Activated T-cell treated with anti-CD3 and anti-CD28 coated beads, Interleukin-2, amount 50 U/mL, for 4 hours (primary cell): ENCODE data around the gene CEP85. TPM values are rescaled to one million over a fixed set of nuclear protein-coding genes. Genes with fewer than 3 reads are reported as not detected.
A peak's percentile ranks its signal among the peaks of the same experiment; 100 is the strongest.

Experiments
- ATAC-seq, 2 donors: fragments of 200-7000 bp; cut with Tn5 transposase; one replicate each; pipeline ENCODE4 v1.10.0; 2021
- DNase-seq: peaks from one replicate; pipeline ENCODE4 v3.0.0-alpha.2; 2020
- H3K27me3 Mint-ChIP-seq: one replicate; pipeline ENCODE4 v1.8.0; 2021; ENCODE audit warnings: low read depth, mixed read lengths
- H3K36me3 Mint-ChIP-seq: one replicate; pipeline ENCODE4 v1.8.0; 2022; ENCODE audit warnings: mixed read lengths; ENCODE audit not compliant: insufficient read depth
- H3K4me1 Mint-ChIP-seq: one replicate; pipeline ENCODE4 v1.8.0; 2021; ENCODE audit warnings: low read depth, mixed read lengths
- H3K4me3 Mint-ChIP-seq: one replicate; pipeline ENCODE4 v1.8.0; 2021; ENCODE audit warnings: mild to moderate bottlenecking, moderate library complexity, mixed read lengths
- H3K9me3 Mint-ChIP-seq: one replicate; pipeline ENCODE4 v1.8.0; 2021; ENCODE audit warnings: mixed read lengths
- total RNA-seq, 3 donors: library from RNA; stranded (reverse); gene quantifications; one replicate each; pipeline ENCODE4 v1.2.1, GENCODE V29; 2021

The CEP85 gene
- total RNA-seq, 3 donors from 2014 or later = 25.5 to 28.7 (median 25.7) TPM

DNA sequence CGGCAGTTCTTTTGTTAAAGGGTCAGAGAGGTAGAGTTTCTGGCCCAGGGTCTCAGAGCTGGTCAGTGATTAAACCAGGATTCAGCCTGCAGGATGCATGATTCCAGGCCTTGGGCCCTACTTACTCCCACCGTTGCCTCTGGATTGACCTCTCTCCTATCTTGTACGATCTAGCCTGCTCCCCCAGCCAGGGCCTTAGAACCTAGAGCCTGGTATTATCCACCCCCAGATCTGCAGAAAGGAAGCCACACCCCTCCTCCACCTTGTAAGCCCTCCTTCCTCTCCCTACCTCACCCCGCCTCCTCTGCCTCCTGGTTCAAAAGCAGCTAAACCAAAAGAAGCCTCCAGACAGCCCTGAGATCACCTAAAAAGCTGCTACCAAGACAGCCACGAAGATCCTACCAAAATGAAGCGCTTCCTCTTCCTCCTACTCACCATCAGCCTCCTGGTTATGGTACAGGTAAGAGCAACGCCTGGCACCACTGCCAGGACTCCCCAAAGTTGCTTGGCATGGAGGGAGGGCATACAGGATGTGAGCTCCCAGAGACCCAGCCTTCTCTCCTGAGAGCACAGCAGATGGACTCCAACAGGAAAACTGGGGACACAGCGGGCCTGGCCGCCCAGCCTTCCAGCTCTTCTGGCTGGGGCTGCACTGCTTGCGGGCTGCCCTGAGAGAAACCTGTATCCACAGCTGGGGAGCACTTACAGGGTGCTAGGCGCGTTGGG is 83.8 kb downstream of the CEP85 start, which contains the start of gene CD52:
Gene CD52 (plus strand): TSS at position 347 of the 726 bp plus-strand sequence. CDS start 60 bp downstream, at position 407.
- H3K27me3 Mint-ChIP-seq = no peaks in the 10 kb centered on the region
- H3K4me3 Mint-ChIP-seq = peak within 1 kb of the TSS; percentile 91
- peak; percentile 58 to 64 for ATAC-seq
- no peaks in the 10 kb centered on the region for H3K9me3 Mint-ChIP-seq
- H3K4me1 Mint-ChIP-seq = peaks cover 88% of the 10 kb centered on the region
- peak; percentile 70 for DNase-seq
- peaks cover 11% of the 10 kb centered on the region for H3K36me3 Mint-ChIP-seq

- H3K4me1 Mint-ChIP-seq = peaks cover 87% of the 10 kb centered on the region
- no peaks in the 10 kb centered on the region for H3K27me3 Mint-ChIP-seq
- peak overlapping the region; percentile 91 for H3K4me3 Mint-ChIP-seq
- ATAC-seq = peak; percentile 16 to 19
- H3K9me3 Mint-ChIP-seq = no peaks in the 10 kb centered on the region
- peak; percentile 22 for DNase-seq
- H3K36me3 Mint-ChIP-seq = peaks cover 11% of the 10 kb centered on the region
These were observed 84.5 kb downstream of the CEP85 start for GRCh38 chr1:26318338-26319064.

DNA sequence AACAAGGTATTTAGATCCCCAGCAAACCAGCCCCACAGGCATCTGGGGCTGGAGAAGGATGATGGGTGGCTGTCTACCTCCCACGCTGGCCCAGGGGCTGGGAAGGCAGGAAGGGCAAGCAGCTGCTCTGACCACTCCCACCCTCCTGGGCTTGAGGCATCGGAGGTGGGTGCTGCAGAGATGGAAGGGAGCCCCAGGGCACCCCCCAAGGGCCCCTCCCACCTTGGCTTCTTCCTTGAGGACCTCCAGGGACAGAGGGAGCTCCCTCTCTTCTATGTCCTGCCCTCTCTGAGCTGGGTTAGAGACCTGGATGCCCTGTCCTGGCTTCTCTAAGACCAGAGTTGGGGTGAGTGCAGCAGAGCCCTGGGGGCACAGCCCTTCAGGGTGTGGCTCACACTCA is 86.9 kb downstream of the CEP85 start:
- Mint-ChIP-seq H3K27me3 (no peaks in the 10 kb centered on the region), H3K4me3 (peak overlapping the region; percentile 79), H3K4me1 (peaks cover 67% of the 10 kb centered on the region), H3K9me3 (no peaks in the 10 kb centered on the region), H3K36me3 (peaks cover 14% of the 10 kb centered on the region)
- ATAC-seq (peak in 1 of 2 donors; percentile 4), DNase-seq (no peak)

- no peaks in the 10 kb centered on the region for H3K9me3 Mint-ChIP-seq
- DNase-seq (peak; percentile 97), ATAC-seq (peak; percentile 74 to 81)
- H3K4me1 Mint-ChIP-seq = peaks cover 62% of the 10 kb centered on the region
- H3K27me3 Mint-ChIP-seq = no peaks in the 10 kb centered on the region
- peaks cover 14% of the 10 kb centered on the region for H3K36me3 Mint-ChIP-seq
- peak overlapping the region; percentile 79 for H3K4me3 Mint-ChIP-seq
These were observed 87.5 kb downstream of the CEP85 start for GRCh38 chr1:26321315-26322041.

DNA sequence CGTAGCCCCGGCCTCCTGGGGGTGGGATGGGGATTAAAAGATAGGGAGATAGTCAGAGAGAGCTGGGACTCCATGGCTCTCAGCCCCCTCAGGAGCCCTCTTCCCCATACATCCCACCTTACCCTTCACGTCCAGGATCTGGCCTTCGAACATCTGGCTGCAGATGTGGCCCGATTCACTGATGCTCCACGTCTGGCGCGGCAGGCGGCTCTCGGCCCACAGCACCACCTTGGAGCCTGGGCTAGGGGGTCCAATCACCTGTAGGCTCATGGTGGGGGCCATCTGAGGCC is 88.0 kb downstream of the CEP85 start:
- peaks cover 57% of the 10 kb centered on the region for H3K4me1 Mint-ChIP-seq
- H3K27me3 Mint-ChIP-seq = no peaks in the 10 kb centered on the region
- ATAC-seq (no peak), DNase-seq (no peak)
- H3K4me3 Mint-ChIP-seq = no peak overlapping the region
- peaks cover 14% of the 10 kb centered on the region for H3K36me3 Mint-ChIP-seq
- H3K9me3 Mint-ChIP-seq = no peaks in the 10 kb centered on the region

DNA sequence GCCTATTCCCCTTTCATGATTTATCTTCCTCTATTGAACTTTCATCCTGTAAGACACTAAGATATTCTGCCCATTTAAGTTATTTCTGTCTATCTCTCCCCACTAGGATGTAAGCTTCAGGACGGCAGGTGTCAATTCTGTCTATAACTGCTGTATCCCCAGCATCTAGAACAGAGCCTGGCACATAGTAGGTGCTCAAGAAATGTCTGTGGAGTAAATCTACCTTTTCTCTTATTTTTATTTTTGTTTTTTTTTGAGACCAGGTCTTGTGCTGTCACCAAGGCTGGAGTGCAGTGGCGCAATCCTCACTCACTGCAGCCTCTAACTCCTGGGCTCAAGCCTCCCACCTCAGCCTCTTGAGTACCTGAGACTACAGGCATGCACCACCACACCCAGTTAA is 89.4 kb downstream of the CEP85 start:
- no peak for DNase-seq
- H3K9me3 Mint-ChIP-seq = no peaks in the 10 kb centered on the region
- no peak for ATAC-seq
- H3K4me3 Mint-ChIP-seq = no peak overlapping the region
- no peaks in the 10 kb centered on the region for H3K27me3 Mint-ChIP-seq
- H3K36me3 Mint-ChIP-seq = peaks cover 14% of the 10 kb centered on the region
- peaks cover 43% of the 10 kb centered on the region for H3K4me1 Mint-ChIP-seq

GRCh38 chr1:26324550-26324949 is 90.5 kb downstream of the CEP85 start:
- H3K27me3 Mint-ChIP-seq = no peaks in the 10 kb centered on the region
- no peak overlapping the region for H3K4me3 Mint-ChIP-seq
- no peaks in the 10 kb centered on the region for H3K9me3 Mint-ChIP-seq
- H3K4me1 Mint-ChIP-seq = peaks cover 35% of the 10 kb centered on the region
- ATAC-seq (no peak), DNase-seq (no peak)
- peaks cover 12% of the 10 kb centered on the region for H3K36me3 Mint-ChIP-seq

GRCh38 chr1:26327956-26328362 is 94.0 kb downstream of the CEP85 start:
- Mint-ChIP-seq H3K4me3 (no peak overlapping the region), H3K4me1 (peaks cover 5% of the 10 kb centered on the region), H3K27me3 (no peaks in the 10 kb centered on the region), H3K9me3 (no peaks in the 10 kb centered on the region), H3K36me3 (peaks cover 3% of the 10 kb centered on the region)
- no peak for ATAC-seq
- no peak for DNase-seq

Other genes with a start within 250 kb of the CEP85 start
- 10 to 100 TPM in 1 of 3 donors, 1 to 10 TPM in 2; 7.1 to 10.4 (median 8.3) TPM for gene PAFAH2, start 236.1 kb upstream of the CEP85 start, total RNA-seq
- not detected for gene EXTL1, start 212.4 kb upstream of the CEP85 start, total RNA-seq
- not detected for gene SLC30A2, start 188.1 kb upstream of the CEP85 start, total RNA-seq
- gene TRIM63, start 166.6 kb upstream of the CEP85 start, total RNA-seq = not detected
- 10 to 100 TPM in 2 of 3 donors, 1 to 10 TPM in 1; 9.6 to 13.5 (median 12.2) TPM for gene PDIK1L, start 122.4 kb upstream of the CEP85 start, total RNA-seq
- not detected for gene FAM110D, start 75.1 kb upstream of the CEP85 start, total RNA-seq
- gene C1orf232, start 65.2 kb upstream of the CEP85 start, total RNA-seq = not detected
- 100 to 1,000 TPM; 121 to 151 (median 139) TPM for gene ZNF593, start 64.3 kb upstream of the CEP85 start, total RNA-seq
- not detected for gene ZNF593OS, start 62.4 kb upstream of the CEP85 start, total RNA-seq
- 1 to 10 TPM; 4.3 to 6.1 (median 5.1) TPM for gene CNKSR1, start 56.7 kb upstream of the CEP85 start, total RNA-seq
- not detected for gene CATSPER4, start 43.6 kb upstream of the CEP85 start, total RNA-seq
- 100 to 1,000 TPM; 324 to 352 (median 326) TPM for gene SH3BGRL3, start 45.9 kb downstream of the CEP85 start, total RNA-seq
- 10 to 100 TPM; 17.4 to 21.1 (median 19.9) TPM for gene UBXN11, start 72.4 kb downstream of the CEP85 start, total RNA-seq
- 10 to 100 TPM; 82.3 to 99.4 (median 93.8) TPM for gene CD52, start 83.8 kb downstream of the CEP85 start, total RNA-seq
- gene CRYBG2, start 119.9 kb downstream of the CEP85 start, total RNA-seq = under 1 TPM; 0.16 to 0.45 (median 0.30) TPM
- under 1 TPM; 0.11 to 0.30 (median 0.13) TPM for gene ZNF683, start 138.6 kb downstream of the CEP85 start, total RNA-seq
- gene LIN28A, start 176.6 kb downstream of the CEP85 start, total RNA-seq = under 1 TPM; 0.37 to 0.57 (median 0.46) TPM
- 10 to 100 TPM; 59.7 to 68.8 (median 60.1) TPM for gene DHDDS, start 198.1 kb downstream of the CEP85 start, total RNA-seq
- gene HMGN2, start 238.2 kb downstream of the CEP85 start, total RNA-seq = 100 to 1,000 TPM; 417 to 447 (median 437) TPM